LNCaP clone FGC (cell line): ENCODE measurements around the gene CD47.

ENCODE experiments used
- DNase-seq: peaks from one replicate; pipeline ENCODE4 v3.0.0-alpha.2; 2011; ENCODE audit warnings: low read depth
- H3K4me3 ChIP-seq: 2 replicates; pipeline ENCODE4 v1.5.1; 2011; ENCODE audit warnings: mild to moderate bottlenecking, low read depth, low read length, control low read depth
- TF ChIP-seq, protein P1 (sequence below): IDR thresholded peaks from 2 replicates; pipeline ENCODE4 v1.5.1; 2012; ENCODE audit warnings: mild to moderate bottlenecking; ENCODE audit not compliant: control insufficient read depth, insufficient read depth; ENCODE audit errors: extremely low read depth

The CD47 gene

DNA sequence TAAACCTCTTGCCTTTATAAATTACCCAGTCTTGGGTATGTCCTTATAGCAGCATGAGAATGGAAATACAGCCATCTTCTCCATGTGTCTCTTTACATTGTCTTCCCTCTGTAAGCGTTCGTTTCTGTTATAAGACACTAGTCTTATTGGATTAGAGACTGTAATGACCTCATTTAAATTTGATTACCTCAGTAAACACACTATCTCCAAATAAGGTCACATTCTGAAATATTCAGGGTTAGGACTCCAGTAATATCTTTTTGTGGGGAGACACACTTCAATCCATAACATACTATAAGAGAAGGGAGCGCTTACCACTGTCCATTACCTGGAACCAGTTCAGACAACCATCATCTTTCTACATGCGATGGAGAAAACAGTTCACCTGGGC lies 34.3 kb upstream of the CD47 start:
- H3K4me3 ChIP-seq = no peak overlapping the region
- DNase-seq = no peak
- TF ChIP-seq, protein P1, sequence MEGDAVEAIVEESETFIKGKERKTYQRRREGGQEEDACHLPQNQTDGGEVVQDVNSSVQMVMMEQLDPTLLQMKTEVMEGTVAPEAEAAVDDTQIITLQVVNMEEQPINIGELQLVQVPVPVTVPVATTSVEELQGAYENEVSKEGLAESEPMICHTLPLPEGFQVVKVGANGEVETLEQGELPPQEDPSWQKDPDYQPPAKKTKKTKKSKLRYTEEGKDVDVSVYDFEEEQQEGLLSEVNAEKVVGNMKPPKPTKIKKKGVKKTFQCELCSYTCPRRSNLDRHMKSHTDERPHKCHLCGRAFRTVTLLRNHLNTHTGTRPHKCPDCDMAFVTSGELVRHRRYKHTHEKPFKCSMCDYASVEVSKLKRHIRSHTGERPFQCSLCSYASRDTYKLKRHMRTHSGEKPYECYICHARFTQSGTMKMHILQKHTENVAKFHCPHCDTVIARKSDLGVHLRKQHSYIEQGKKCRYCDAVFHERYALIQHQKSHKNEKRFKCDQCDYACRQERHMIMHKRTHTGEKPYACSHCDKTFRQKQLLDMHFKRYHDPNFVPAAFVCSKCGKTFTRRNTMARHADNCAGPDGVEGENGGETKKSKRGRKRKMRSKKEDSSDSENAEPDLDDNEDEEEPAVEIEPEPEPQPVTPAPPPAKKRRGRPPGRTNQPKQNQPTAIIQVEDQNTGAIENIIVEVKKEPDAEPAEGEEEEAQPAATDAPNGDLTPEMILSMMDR = no peak

DNA sequence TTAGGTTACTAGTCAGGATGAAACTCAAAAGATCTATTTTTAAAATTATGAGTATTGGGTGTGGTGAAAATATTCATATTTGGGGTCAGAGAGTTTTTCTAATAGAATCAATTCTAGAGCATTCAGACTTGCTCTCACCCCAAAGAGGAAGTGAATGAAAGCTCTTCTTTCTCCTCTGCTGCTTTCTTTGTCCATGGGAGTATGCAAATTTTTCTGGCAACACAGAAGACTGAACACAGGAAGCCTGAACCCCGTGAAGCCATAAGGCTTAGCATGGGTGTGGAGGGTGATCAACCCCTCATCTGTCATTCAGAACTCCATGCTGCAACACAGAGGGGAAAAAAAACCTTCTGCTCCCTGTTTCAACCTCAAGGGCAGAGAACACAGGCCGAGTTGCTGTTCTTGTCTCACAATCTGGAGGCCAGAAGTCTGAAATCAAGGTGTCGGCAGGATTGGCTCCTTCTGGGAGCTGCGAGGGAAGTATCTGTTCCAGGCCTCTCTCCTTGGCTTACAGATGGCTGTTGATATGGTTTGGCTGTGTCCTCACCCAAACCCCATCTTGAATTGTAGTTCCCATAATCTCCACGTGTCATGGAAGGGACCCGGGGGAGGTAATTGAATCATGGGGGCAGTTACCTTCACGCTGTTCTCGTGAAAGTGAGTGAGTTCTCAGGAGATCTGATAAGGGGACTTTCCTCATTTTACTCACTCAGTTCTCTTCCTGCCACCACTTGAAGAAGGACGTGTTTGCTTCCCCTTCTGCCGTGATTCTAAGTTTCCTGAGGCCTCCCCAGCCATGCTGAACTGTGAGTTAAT lies 33.7 kb upstream of the CD47 start:
- TF ChIP-seq, protein P1 = no peak
- no peak for DNase-seq
- H3K4me3 ChIP-seq = no peak overlapping the region

DNA sequence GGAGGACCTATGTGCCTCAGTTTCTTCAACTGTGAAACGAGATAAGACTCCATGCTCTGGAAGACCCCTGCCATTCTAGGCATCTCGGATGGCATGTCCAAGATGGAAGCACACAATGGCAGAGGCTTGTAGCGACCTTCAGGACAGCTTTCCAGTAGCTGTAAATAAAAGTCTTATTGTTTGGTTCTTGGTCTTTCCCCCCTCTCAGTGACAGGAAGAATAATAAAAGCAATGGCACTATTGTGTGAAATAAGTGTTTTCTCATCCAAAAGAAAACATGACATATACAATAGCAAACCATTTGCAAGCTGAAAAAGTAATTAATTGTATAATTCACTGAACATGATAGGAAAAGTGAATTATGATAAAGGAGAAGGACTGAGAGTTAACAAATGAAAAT lies 32.5 kb upstream of the CD47 start:
- TF ChIP-seq, protein P1 = no peak
- DNase-seq = no peak

DNA sequence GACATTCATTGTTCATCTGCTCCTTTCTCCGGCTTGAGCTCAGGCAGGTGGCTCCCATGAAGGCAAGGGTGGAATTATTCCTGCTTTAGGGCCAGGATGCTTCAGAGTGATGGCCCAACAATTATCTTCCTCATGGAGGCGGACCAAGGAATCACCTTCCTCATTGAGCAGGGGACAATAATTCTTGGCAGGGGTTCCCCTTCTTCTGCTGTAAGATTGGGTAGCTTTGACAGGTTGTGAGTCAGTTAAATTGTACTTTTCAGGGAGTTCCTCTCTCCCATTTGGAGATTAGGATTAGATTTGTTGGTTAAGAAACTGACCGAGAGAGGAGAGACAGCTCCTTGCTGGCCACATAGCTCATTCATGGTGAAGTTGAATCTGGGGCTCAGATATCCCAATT lies 31.4 kb upstream of the CD47 start:
- no peak for DNase-seq
- H3K4me3 ChIP-seq = no peak overlapping the region

More for the DNA sequence above, 32.5 kb upstream of the CD47 start:
- no peak overlapping the region for H3K4me3 ChIP-seq

DNA sequence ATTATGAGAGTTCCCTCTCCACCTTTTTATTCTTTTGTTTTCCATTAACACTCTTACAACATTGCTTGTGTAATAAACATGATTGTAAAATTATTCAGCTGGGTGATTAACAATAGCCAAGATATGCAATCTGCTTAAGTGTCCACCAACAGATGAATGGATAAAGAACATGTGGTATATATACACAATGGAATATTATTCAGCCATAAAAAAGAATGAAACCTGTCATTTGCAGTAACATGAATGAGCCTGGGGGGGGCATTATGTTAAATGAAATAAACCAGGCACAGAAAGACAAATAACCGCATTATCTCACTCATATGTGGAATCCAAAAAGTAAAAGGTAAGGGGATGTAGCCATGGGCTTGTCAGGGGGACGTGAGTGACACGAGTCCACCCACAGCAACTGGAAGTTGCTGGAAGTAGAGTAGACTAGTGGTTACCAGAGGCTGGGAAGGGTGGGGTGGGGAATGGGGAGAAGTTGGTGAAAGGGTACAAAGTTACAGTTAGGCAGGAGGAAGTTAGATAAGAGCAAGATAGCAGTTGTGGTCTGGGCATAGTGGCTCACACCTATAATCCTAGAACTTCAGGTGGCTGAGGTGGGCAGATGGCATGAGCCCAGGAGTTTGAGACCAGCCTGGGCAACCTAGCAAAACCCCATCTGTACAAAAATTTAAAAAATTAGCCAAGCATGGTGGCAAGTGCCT lies 28.7 kb upstream of the CD47 start:
- TF ChIP-seq, protein P1 = no peak
- H3K4me3 ChIP-seq = no peak overlapping the region
- DNase-seq = no peak

More for the DNA sequence above, 31.4 kb upstream of the CD47 start:
- TF ChIP-seq, protein P1 = no peak

DNA sequence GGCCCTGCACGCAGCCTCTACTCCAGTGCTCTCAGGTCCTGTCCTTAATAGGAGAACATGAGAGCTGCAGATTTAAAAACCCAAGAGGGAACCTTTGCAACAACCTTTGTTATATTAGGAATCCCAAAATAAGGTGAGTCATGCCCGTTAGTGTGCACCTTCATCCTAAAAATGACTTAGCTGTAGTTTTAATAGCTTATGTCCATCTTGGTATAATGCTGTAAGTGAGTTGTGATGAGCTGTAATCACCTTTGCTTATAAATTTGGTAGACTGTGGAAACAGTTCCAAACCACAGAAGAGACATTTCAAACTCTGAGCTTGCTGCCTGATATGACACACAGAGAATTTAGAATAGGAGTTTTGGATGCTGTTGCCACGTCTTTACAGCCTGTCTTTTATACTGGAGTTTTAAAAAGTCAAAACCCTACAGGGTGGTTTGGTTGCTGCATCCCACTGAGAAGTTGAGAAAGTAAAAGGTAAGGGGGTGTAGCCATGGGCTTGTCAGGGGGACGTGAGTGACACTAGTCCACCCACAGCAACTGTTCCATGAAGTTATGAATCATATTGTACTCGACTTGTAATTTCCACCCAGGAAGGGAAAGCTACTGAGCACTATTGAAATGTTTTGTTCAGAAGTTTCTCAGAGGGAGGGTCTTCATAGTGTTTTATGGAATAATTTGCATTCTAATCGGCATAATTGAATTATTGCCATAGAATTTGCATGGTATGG lies 27.4 kb upstream of the CD47 start:
- H3K4me3 ChIP-seq = no peak overlapping the region
- DNase-seq = no peak
- TF ChIP-seq, protein P1 = no peak
